HEK293T (cell line): ENCODE data around the gene IFRD2.
A peak's percentile ranks its signal among the peaks of the same experiment; 100 is the strongest.

Source experiments
- CTCF ChIA-PET: fragments of 350-600 bp; formaldehyde crosslinking; extraction: SDS; loops from one replicate; lab custom pipeline; 2021; ENCODE audit warnings: antibody characterized with exemption, inconsistent platforms; lab: Yijun Ruan, JAX
- POLR2A ChIA-PET: fragments of 350-600 bp; formaldehyde crosslinking; extraction: SDS; loops from one replicate; lab custom pipeline; 2020; ENCODE audit warnings: antibody characterized with exemption, inconsistent platforms; lab: Yijun Ruan, JAX
- DNase-seq: peaks from one replicate; pipeline ENCODE4 v3.0.0; 2012; ENCODE audit warnings: mixed read lengths; ENCODE audit errors: extremely low spot score
- ARNT ChIP-seq: fragments of 450-650 bp; IDR thresholded peaks from 2 replicates; pipeline ENCODE4 v1.6.1; 2017; ENCODE audit warnings: mild to moderate bottlenecking
- BHLHE40 ChIP-seq: fragments of 450-650 bp; IDR thresholded peaks from 2 replicates; pipeline ENCODE4 v1.6.1; 2016; ENCODE audit warnings: mild to moderate bottlenecking, moderate library complexity, borderline replicate concordance
- CTBP1 ChIP-seq: fragments of 450-650 bp; IDR thresholded peaks from 2 replicates; pipeline ENCODE4 v1.6.1; 2016; ENCODE audit warnings: borderline replicate concordance
- ELF4 ChIP-seq: fragments of 450-650 bp; IDR thresholded peaks from 2 replicates; pipeline ENCODE4 v1.6.1; 2017; ENCODE audit warnings: antibody characterized with exemption
- FOXA1 ChIP-seq: fragments of 450-650 bp; IDR thresholded peaks from 2 replicates; pipeline ENCODE4 v1.6.1; 2016; ENCODE audit warnings: mild to moderate bottlenecking
- FOXK2 ChIP-seq: fragments of 450-650 bp; IDR thresholded peaks from 2 replicates; pipeline ENCODE4 v1.6.1; 2016; ENCODE audit warnings: mild to moderate bottlenecking
- FOXM1 ChIP-seq: fragments of 450-650 bp; IDR thresholded peaks from 2 replicates; pipeline ENCODE4 v1.6.1; 2017; ENCODE audit warnings: mild to moderate bottlenecking, borderline replicate concordance
- HDGF ChIP-seq: fragments of 450-650 bp; IDR thresholded peaks from 2 replicates; pipeline ENCODE4 v1.6.1; 2017; ENCODE audit warnings: antibody characterized with exemption, borderline replicate concordance
- L3MBTL2 ChIP-seq: fragments of 450-650 bp; conservative IDR thresholded peaks from 2 replicates; pipeline ENCODE4 v1.6.1; 2016; ENCODE audit warnings: mild to moderate bottlenecking
- LEF1 ChIP-seq: fragments of 450-650 bp; IDR thresholded peaks from 2 replicates; pipeline ENCODE4 v1.6.1; 2017; ENCODE audit warnings: mild to moderate bottlenecking, borderline replicate concordance
- NFRKB ChIP-seq: fragments of 450-650 bp; IDR thresholded peaks from 2 replicates; pipeline ENCODE4 v1.6.1; 2016; ENCODE audit warnings: mild to moderate bottlenecking, moderate library complexity
- SP1 ChIP-seq: fragments of 450-650 bp; IDR thresholded peaks from 2 replicates; pipeline ENCODE4 v1.6.1; 2017
- SUZ12 ChIP-seq: fragments of 450-650 bp; IDR thresholded peaks from 2 replicates; pipeline ENCODE4 v1.6.1; 2016; ENCODE audit warnings: mild to moderate bottlenecking
- TARDBP ChIP-seq: fragments of 450-650 bp; IDR thresholded peaks from 2 replicates; pipeline ENCODE4 v1.6.1; 2016
- ZNF384 ChIP-seq: fragments of 450-650 bp; IDR thresholded peaks from 2 replicates; pipeline ENCODE4 v1.6.1; 2016
- TF ChIP-seq, protein P1 (sequence below): fragments of 450-650 bp; IDR thresholded peaks from 2 replicates; pipeline ENCODE4 v1.6.1; 2016

Gene IFRD2

DNA sequence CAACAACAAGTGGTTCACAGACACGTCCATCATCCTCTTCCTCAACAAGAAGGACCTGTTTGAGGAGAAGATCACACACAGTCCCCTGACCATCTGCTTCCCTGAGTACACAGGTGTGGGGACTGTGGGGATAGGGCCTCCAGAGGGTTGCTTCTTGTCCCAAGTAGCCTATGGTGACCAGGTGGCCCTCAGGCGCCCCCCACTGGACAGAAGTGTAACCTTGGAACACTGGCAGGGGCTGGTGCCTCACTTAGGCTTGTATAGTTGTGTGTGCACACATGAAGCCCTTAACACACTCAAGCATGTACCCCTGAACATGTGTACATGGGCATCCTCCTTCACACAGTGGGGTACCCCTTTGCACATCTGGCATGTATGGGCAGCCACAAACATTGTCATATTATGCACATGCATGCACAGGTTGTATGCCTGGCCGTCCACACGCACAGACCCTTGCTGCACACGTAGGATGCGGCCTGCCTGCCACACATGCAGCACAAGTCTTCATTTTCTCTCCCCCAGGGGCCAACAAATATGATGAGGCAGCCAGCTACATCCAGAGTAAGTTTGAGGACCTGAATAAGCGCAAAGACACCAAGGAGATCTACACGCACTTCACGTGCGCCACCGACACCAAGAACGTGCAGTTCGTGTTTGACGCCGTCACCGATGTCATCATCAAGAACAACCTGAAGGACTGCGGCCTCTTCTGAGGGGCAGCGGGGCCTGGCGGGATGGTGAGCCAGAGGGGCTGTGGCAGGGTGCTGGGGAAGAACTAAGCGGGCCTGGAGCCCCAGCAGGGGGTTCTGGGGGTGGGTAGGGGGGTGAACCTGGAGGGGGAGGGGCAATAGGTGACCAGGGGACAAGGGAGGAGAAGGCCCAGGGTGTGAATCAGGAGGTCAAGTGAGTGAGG lies 35.0 kb downstream of the IFRD2 start:
- peak; percentile 51 for DNase-seq

DNA sequence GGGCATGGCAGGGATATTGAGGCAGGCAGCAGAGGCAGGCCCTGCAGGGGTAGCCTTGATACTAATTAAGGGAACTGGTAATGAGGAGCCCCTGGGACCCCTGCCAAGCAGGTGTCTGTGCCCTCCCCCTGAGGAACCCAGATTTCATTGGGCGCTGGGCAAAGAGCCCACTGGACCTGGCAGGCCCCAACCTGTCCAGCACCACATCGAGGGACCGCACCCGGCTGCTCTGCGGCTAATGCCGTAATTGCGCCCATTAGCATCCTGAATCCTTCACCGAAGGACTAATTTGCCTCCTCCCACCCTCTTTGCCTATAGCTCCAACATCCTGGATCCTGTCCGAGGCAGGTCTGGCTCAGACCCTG lies 37.0 kb downstream of the IFRD2 start:
- no peak for DNase-seq
- TF ChIP-seq L3MBTL2 (no peak), NFRKB (no peak)
- ChIA-PET POLR2A (interaction anchor here (1.7 to 1.9 kb wide), 2 partner anchors 20 to 22 kb away, joined by 4 to 6 read pairs; partner anchors contain the start of gene GNAI2), CTCF (interaction anchor here (1.5 to 2.9 kb wide), 2 partner anchors 9 to 14 kb away, joined by 4 to 21 read pairs; no protein-coding TSS in a partner anchor)

More for the DNA sequence above, 35.0 kb downstream of the IFRD2 start:
- TF ChIP-seq BHLHE40: no peak
- no peak for TF ChIP-seq ELF4
- TF ChIP-seq CTBP1: no peak
- no peak for TF ChIP-seq ZNF384
- no peak for TF ChIP-seq L3MBTL2
- TF ChIP-seq SUZ12: no peak
- TF ChIP-seq ARNT: no peak
- TF ChIP-seq, protein P1, sequence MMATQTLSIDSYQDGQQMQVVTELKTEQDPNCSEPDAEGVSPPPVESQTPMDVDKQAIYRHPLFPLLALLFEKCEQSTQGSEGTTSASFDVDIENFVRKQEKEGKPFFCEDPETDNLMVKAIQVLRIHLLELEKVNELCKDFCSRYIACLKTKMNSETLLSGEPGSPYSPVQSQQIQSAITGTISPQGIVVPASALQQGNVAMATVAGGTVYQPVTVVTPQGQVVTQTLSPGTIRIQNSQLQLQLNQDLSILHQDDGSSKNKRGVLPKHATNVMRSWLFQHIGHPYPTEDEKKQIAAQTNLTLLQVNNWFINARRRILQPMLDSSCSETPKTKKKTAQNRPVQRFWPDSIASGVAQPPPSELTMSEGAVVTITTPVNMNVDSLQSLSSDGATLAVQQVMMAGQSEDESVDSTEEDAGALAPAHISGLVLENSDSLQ: no peak
- no peak for TF ChIP-seq NFRKB
- no peak for TF ChIP-seq HDGF
- no peak for TF ChIP-seq SP1
- TF ChIP-seq LEF1: no peak
- TF ChIP-seq FOXA1: no peak
- no peak for TF ChIP-seq TARDBP
- TF ChIP-seq FOXK2: no peak
- no peak for TF ChIP-seq FOXM1
- POLR2A ChIA-PET: interaction anchor here (1.4 to 1.9 kb wide), 2 partner anchors 11 to 22 kb away, joined by 5 to 6 read pairs; partner anchors contain the start of gene GNAI2
- CTCF ChIA-PET: interaction anchor here (0.6 to 4.0 kb wide), 9 partner anchors 10 to 99 kb away, joined by 3 to 31 read pairs (median 3); partner anchors contain the start of gene GNAI2

- ChIA-PET POLR2A (interaction anchor here (1.2 to 1.9 kb wide), 4 partner anchors 19 to 27 kb away, joined by 3 to 6 read pairs (median 4); partner anchors contain the start of gene GNAI2), CTCF (interaction anchor here (0.6 to 2.9 kb wide), 3 partner anchors 8 to 68 kb away, joined by 3 to 21 read pairs (median 3); partner anchors contain the start of gene HYAL2)
- TF ChIP-seq NFRKB: no peak
- TF ChIP-seq LEF1: no peak
- no peak for DNase-seq
Observed at GRCh38 chr3:50254577-50255250, 37.5 kb downstream of the IFRD2 start.

- ChIA-PET POLR2A (no interaction called here), CTCF (interaction anchor here (1.2 kb wide), 1 partner anchor 9 kb away, joined by 3 read pairs; no protein-coding TSS in a partner anchor)
- no peak for DNase-seq
- TF ChIP-seq FOXA1: no peak
- TF ChIP-seq HDGF: no peak
- TF ChIP-seq FOXM1: no peak
- no peak for TF ChIP-seq CTBP1
- TF ChIP-seq SP1: no peak
- TF ChIP-seq, protein P1: no peak
- TF ChIP-seq ELF4: no peak
- no peak for TF ChIP-seq L3MBTL2
- no peak for TF ChIP-seq LEF1
- TF ChIP-seq SUZ12: no peak
Observed at GRCh38 chr3:50251220-50251619, 41.0 kb downstream of the IFRD2 start.

DNA sequence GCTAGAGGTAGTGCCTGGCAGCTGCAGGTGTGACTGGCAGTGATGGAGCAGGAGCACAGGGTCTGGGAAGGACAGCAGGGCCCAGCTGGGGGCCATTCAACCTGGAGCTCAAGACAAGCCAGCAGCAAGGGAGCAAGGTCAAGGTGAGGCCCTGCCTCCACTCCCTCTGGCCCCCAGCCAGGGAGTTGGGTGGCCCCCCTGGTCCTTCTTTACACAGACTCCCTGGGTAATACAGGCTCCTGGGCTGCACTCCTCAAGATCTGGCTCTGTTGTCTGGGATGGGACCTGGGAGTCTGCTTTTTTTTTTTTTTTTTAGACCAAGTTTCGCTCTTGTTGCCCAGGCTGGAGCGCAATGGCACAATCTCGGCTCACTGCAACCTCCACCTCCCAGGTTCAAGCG lies 41.7 kb downstream of the IFRD2 start:
- POLR2A ChIA-PET: interaction anchor here (0.9 to 1.2 kb wide), 2 partner anchors 15 to 87 kb away, joined by 3 read pairs; partner anchors contain the start of gene GNAI2
- no peak for TF ChIP-seq ZNF384
- no peak for TF ChIP-seq ELF4
- TF ChIP-seq FOXA1: no peak
- no peak for TF ChIP-seq TARDBP
- TF ChIP-seq LEF1: no peak
- TF ChIP-seq ARNT: no peak
- TF ChIP-seq FOXK2: no peak
- TF ChIP-seq BHLHE40: no peak
- TF ChIP-seq SUZ12: no peak
- TF ChIP-seq, protein P1: no peak
- no peak for TF ChIP-seq SP1
- TF ChIP-seq HDGF: no peak
- CTCF ChIA-PET: interaction anchor here (0.8 to 1.2 kb wide), 3 partner anchors 10 to 18 kb away, joined by 3 to 4 read pairs (median 3); no protein-coding TSS in a partner anchor
- DNase-seq: no peak
